GM23248 (cell line): ENCODE data around the gene CETP. TPM values are rescaled to one million over a fixed set of nuclear protein-coding genes. Genes with fewer than 3 reads are reported as not detected.

Experiments
- DNase-seq: peaks from one replicate; pipeline ENCODE4 v3.0.0-alpha.2; 2015
- H2AFZ ChIP-seq: fragments of 200-600 bp; sonication (generic); 2 replicates; pipeline ENCODE4 v1.6.1; 2016; ENCODE audit warnings: antibody characterized with exemption
- H3F3A ChIP-seq: fragments of 200-600 bp; sonication (generic); 2 replicates; pipeline ENCODE4 v1.6.1; 2016; ENCODE audit warnings: mild to moderate bottlenecking, antibody characterized with exemption, mixed run types; ENCODE audit not compliant: insufficient read depth
- H3K27ac ChIP-seq: fragments of 200-600 bp; sonication (generic); 2 replicates; pipeline ENCODE4 v1.5.1; 2016; ENCODE audit warnings: mild to moderate bottlenecking
- H3K27me3 ChIP-seq: fragments of 200-600 bp; sonication (generic); replicated peaks from 2 replicates; pipeline ENCODE4 v1.6.1; 2016; ENCODE audit warnings: mild to moderate bottlenecking; ENCODE audit not compliant: insufficient read depth
- H3K36me3 ChIP-seq: fragments of 200-600 bp; sonication (generic); 2 replicates; pipeline ENCODE4 v1.6.1; 2016; ENCODE audit warnings: low read depth, mild to moderate bottlenecking
- H3K4me1 ChIP-seq: fragments of 200-600 bp; sonication (generic); 2 replicates; pipeline ENCODE4 v1.6.1; 2016; ENCODE audit warnings: mild to moderate bottlenecking; ENCODE audit not compliant: insufficient read depth
- H3K4me2 ChIP-seq: fragments of 200-600 bp; sonication (generic); one replicate; pipeline ENCODE4 v1.6.1; 2016; ENCODE audit warnings: mild to moderate bottlenecking; ENCODE audit not compliant: unreplicated experiment
- H3K4me3 ChIP-seq: fragments of 200-600 bp; sonication (generic); 2 replicates; pipeline ENCODE4 v1.5.1; 2016; ENCODE audit warnings: mild to moderate bottlenecking
- H3K79me2 ChIP-seq: fragments of 200-600 bp; sonication (generic); 2 replicates; pipeline ENCODE4 v1.6.1; 2016; ENCODE audit warnings: mild to moderate bottlenecking; ENCODE audit not compliant: insufficient read depth
- H3K9ac ChIP-seq: fragments of 200-600 bp; sonication (generic); 2 replicates; pipeline ENCODE4 v1.6.1; 2016; ENCODE audit warnings: mild to moderate bottlenecking
- H3K9me2 ChIP-seq: fragments of 200-600 bp; sonication (generic); 2 replicates; pipeline ENCODE4 v1.6.1; 2016; ENCODE audit warnings: mixed run types, mild to moderate bottlenecking, moderate library complexity; ENCODE audit not compliant: insufficient read depth
- H3K9me3 ChIP-seq: fragments of 200-600 bp; sonication (generic); one replicate; pipeline ENCODE4 v1.6.1; 2017; ENCODE audit warnings: low read depth
- H4K20me1 ChIP-seq: fragments of 200-600 bp; sonication (generic); 2 replicates; pipeline ENCODE4 v1.6.0; 2016; ENCODE audit not compliant: insufficient read depth
- EZH2 ChIP-seq: fragments of 200-600 bp; sonication (generic); IDR thresholded peaks from 2 replicates; pipeline ENCODE4 v1.6.1; 2018; ENCODE audit warnings: antibody characterized with exemption, mild to moderate bottlenecking; ENCODE audit not compliant: insufficient read depth, poor library complexity, severe bottlenecking
- EZH2phosphoT487 ChIP-seq: fragments of 200-600 bp; sonication (generic); IDR thresholded peaks from 2 replicates; pipeline ENCODE4 v1.6.1; 2018; ENCODE audit warnings: antibody characterized with exemption, moderate library complexity, mild to moderate bottlenecking, low read depth; ENCODE audit not compliant: insufficient read depth
- WGBS, 2 experiments: methylation state at CpG; one replicate each; pipeline ENCODE4 v1.1.6; 2015 to 2017; ENCODE audit warnings: low lambda C conversion rate in 2 of 2, low coverage in 1 of 2; ENCODE audit errors: missing lambda C conversion rate in 2 of 2; 5-methylcytosine and 5-hydroxymethylcytosine counted together
- in situ Hi-C: fragments of 300-500 bp; cut with MboI; formaldehyde crosslinking; loops from 2 replicates; pipeline ENCODE4 v1.15.0; 2020
- polyA plus RNA-seq: library from polyadenylated mRNA; unstranded; fragments of >200 nt; fragmentation: Nextera tagmentation; extraction: Ambion mirVana; gene quantifications from 2 replicates; pipeline ENCODE4 v1.2.1, GENCODE V29; 2016
- total RNA-seq: library from RNA; depleted of rRNA; stranded (reverse); fragments of >200 nt; shearing (Covaris generic); gene quantifications from 2 replicates; pipeline ENCODE4 v1.2.3, GENCODE V29; 2014

CETP gene
- total and polyA plus RNA-seq, 2 experiments from 2014 or later: not detected

GRCh38 chr16:57020651-57021050, 58.9 kb downstream of the CETP start:
- H3K27ac ChIP-seq: no peak overlapping the region
- in situ Hi-C loops: no loop called here
- H3K79me2 ChIP-seq: peaks cover 29% of the 10 kb centered on the region
- H3K4me2 ChIP-seq: no peak overlapping the region
- H3K4me1 ChIP-seq: no peaks in the 10 kb centered on the region
- no peaks in the 10 kb centered on the region for H3K9me3 ChIP-seq
- H2AFZ ChIP-seq: no peak overlapping the region
- no peak for DNase-seq
- no peak overlapping the region for H3K4me3 ChIP-seq
- H3K27me3 ChIP-seq: no peaks in the 10 kb centered on the region
- no peak overlapping the region for H3K9ac ChIP-seq
- 88 to 90% methylated on average over 8 of the region's 8 CpGs for WGBS, 2 experiments
- H3K36me3 ChIP-seq: peaks cover 22% of the 10 kb centered on the region; the same call in 1 of the 2 replicates
- no peaks in the 10 kb centered on the region for H3K9me2 ChIP-seq
- H3F3A ChIP-seq: no peaks in the 10 kb centered on the region
- TF ChIP-seq EZH2phosphoT487: no peak
- no peak for TF ChIP-seq EZH2
- H4K20me1 ChIP-seq: no peaks in the 10 kb centered on the region

- Histone ChIP-seq H3K79me2 (peaks cover 18% of the 10 kb centered on the region; the same call in 1 of the 2 replicates), H3K27me3 (no peaks in the 10 kb centered on the region), H4K20me1 (no peaks in the 10 kb centered on the region), H3K4me3 (no peak overlapping the region), H3K9me3 (no peaks in the 10 kb centered on the region), H3K4me1 (no peaks in the 10 kb centered on the region), H3K36me3 (peaks cover 22% of the 10 kb centered on the region; the same call in 1 of the 2 replicates), H3K4me2 (no peak overlapping the region), H3K9me2 (no peaks in the 10 kb centered on the region), H3K27ac (no peak overlapping the region), H2AFZ (no peak overlapping the region), H3K9ac (no peak overlapping the region), H3F3A (no peaks in the 10 kb centered on the region)
- in situ Hi-C loops: no loop called here
- no peak for DNase-seq
- TF ChIP-seq EZH2phosphoT487 (no peak), EZH2 (no peak)
- WGBS, 2 experiments: 98 to 99% methylated on average over 6 of the region's 6 CpGs
These were observed 60.0 kb downstream of the CETP start for GRCh38 chr16:57021757-57022156.

- Histone ChIP-seq H3K27me3 (no peaks in the 10 kb centered on the region), H3K4me3 (no peak overlapping the region), H2AFZ (no peak overlapping the region), H3K9me2 (no peaks in the 10 kb centered on the region), H3K79me2 (peaks cover 12% of the 10 kb centered on the region; the same call in 1 of the 2 replicates), H3K36me3 (peaks cover 18% of the 10 kb centered on the region; the same call in 1 of the 2 replicates), H3K9me3 (no peaks in the 10 kb centered on the region), H3F3A (no peaks in the 10 kb centered on the region), H3K9ac (no peak overlapping the region), H3K27ac (no peak overlapping the region), H4K20me1 (no peaks in the 10 kb centered on the region), H3K4me2 (no peak overlapping the region), H3K4me1 (no peaks in the 10 kb centered on the region)
- in situ Hi-C loops: no loop called here
- 91 to 95% methylated on average over 7 of the region's 7 CpGs for WGBS, 2 experiments
- no peak for DNase-seq
- TF ChIP-seq EZH2 (no peak), EZH2phosphoT487 (no peak)
These were observed 60.7 kb downstream of the CETP start for GRCh38 chr16:57022445-57022844.

- Histone ChIP-seq H4K20me1 (no peaks in the 10 kb centered on the region), H3K9ac (no peak overlapping the region), H3K79me2 (no peaks in the 10 kb centered on the region), H3K4me3 (no peak overlapping the region), H3F3A (no peaks in the 10 kb centered on the region), H3K4me1 (no peaks in the 10 kb centered on the region), H3K9me2 (no peaks in the 10 kb centered on the region), H3K36me3 (peaks cover 12% of the 10 kb centered on the region; the same call in 1 of the 2 replicates), H3K9me3 (no peaks in the 10 kb centered on the region), H3K27me3 (no peaks in the 10 kb centered on the region), H3K27ac (no peak overlapping the region), H3K4me2 (no peak overlapping the region), H2AFZ (no peak overlapping the region)
- in situ Hi-C loops: no loop called here
- 90 to 91% methylated on average over 7 to 8 of the region's 8 CpGs for WGBS, 2 experiments
- no peak for DNase-seq
- TF ChIP-seq EZH2phosphoT487 (no peak), EZH2 (no peak)
These were observed 61.9 kb downstream of the CETP start for GRCh38 chr16:57023541-57024249.
